Aorta (tissue), 5 donors: ENCODE data around the gene GPR151. TPM values are rescaled to one million over a fixed set of nuclear protein-coding genes. Genes with fewer than 3 reads are reported as not detected.

Source experiments
- ATAC-seq: fragments of 200-7000 bp; cut with Tn5 transposase; one replicate; pipeline ENCODE4 v1.9.1; 2022; ENCODE audit warnings: moderate library complexity; ENCODE audit not compliant: low FRiP score
- DNase-seq, 2 donors: peaks; one replicate each; pipeline ENCODE4 v3.0.0-alpha.2; 2020
- H3K27ac ChIP-seq, 2 donors: one replicate each; pipeline ENCODE4 v1.5.1; 2013; ENCODE audit warnings: low read length in 2 of 2, mild to moderate bottlenecking in 2 of 2, moderate library complexity in 2 of 2, control low read depth in 1 of 2, inconsistent platforms in 1 of 2, low read depth in 1 of 2
- H3K27me3 ChIP-seq, 2 donors: one replicate each; pipeline ENCODE4 v1.6.1; 2013; ENCODE audit warnings: control low read depth in 1 of 2, low read length in 1 of 2, mild to moderate bottlenecking in 1 of 2, moderate library complexity in 1 of 2; ENCODE audit not compliant: insufficient read depth in 2 of 2, control insufficient read depth in 1 of 2
- H3K36me3 ChIP-seq, 2 donors: one replicate each; pipeline ENCODE4 v1.6.1; 2013; ENCODE audit warnings: control low read depth in 1 of 2, low read length in 1 of 2, mild to moderate bottlenecking in 1 of 2; ENCODE audit not compliant: insufficient read depth in 2 of 2, control insufficient read depth in 1 of 2
- H3K4me1 ChIP-seq, 2 donors: one replicate each; pipeline ENCODE4 v1.6.1; 2013; ENCODE audit warnings: low read length in 2 of 2, control low read depth in 1 of 2, mild to moderate bottlenecking in 1 of 2, moderate library complexity in 1 of 2; ENCODE audit not compliant: insufficient read depth in 2 of 2, control insufficient read depth in 1 of 2
- H3K4me3 ChIP-seq, 2 donors: one replicate each; pipeline ENCODE4 v1.5.1; 2013; ENCODE audit warnings: low read length in 2 of 2, control low read depth in 1 of 2, mild to moderate bottlenecking in 1 of 2
- H3K9me3 ChIP-seq: one replicate; pipeline ENCODE4 v1.6.1; 2013; ENCODE audit warnings: mild to moderate bottlenecking, low read length; ENCODE audit not compliant: control insufficient read depth
- WGBS, 2 donors: extraction: QIAGEN DNeasy Blood & Tissue Kit; methylation state at CpG; one replicate each; pipeline ENCODE4 v1.1.7; 2013; 5-methylcytosine and 5-hydroxymethylcytosine counted together
- intact Hi-C, 2 donors: fragments of 100-400 bp; cut with DNase I; formaldehyde crosslinking; loops; one replicate each; pipeline versions ENCODE4 v1.14.2 to v1.15.0; 2022
- polyA plus RNA-seq, 2 donors: library from polyadenylated mRNA; stranded (reverse); fragments of 200-250 nt; gene quantifications; one replicate each; pipeline ENCODE4 v1.2.3, GENCODE V29; 2013
- total RNA-seq, 2 donors: library from RNA; stranded (reverse); fragmentation: NEBNext Ultra II Directional; extraction: Animal tissue kit (Norgen Biotek cat#: 25700); gene quantifications; one replicate each; pipeline ENCODE4 v1.2.1, GENCODE V29; 2021
- donor health status: healthy with polysubstance abuse.
- donor health status: Bipolar disorder and iron deficiency.
- donor health status: DM: no; HTN: no; CAD: no.
- donor health status: DM: no; HTN: no; CAD: no.
- donor health status: DM: yes; HTN: yes; CAD: no.

Gene GPR151
- total and polyA plus RNA-seq, 4 donors, result 0.10 TPM; not detected in 3

DNA sequence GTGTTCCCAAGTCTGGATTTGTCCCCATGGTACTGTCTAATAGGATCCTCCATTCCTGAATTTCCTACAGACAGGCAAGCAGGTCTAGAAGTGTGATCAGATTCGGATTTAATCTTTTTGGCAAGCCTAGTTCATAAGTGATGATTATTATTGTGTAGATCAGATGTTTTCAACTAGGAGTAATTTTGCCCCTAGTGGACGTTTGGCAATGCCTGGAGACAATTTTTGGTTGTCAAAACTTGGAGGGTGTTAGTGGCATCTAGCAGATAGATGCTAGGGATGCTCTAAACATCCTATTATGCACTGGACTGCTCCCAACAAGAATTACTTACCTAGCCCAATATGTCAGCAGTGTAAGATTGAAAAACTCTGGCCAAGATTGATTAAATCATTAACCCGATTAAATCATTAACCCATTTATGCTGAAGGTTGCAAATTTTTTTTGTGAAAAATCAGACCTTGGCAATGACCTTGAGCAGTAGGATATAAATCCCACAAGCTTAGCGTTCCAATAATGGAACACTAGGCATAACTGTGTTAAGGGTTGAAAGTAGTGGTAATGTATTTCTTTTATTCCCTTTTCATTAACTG is 40.7 kb downstream of the GPR151 start:
- Histone ChIP-seq H3K36me3 (peaks cover 7% of the 10 kb centered on the region in 2 donors), H3K4me3 (no peak overlapping the region), H3K4me1 (no peaks in the 10 kb centered on the region), H3K9me3 (no peaks in the 10 kb centered on the region), H3K27ac (no peak overlapping the region), H3K27me3 (no peaks in the 10 kb centered on the region)
- DNase-seq (no peak), ATAC-seq (no peak)
- intact Hi-C loops, result no loop called here
- WGBS, 2 donors, result 75 to 82% methylated on average over 4 of the region's 4 CpGs

- H3K4me3 ChIP-seq, result no peak overlapping the region
- ATAC-seq, result no peak
- no peaks in the 10 kb centered on the region for H3K4me1 ChIP-seq
- H3K9me3 ChIP-seq, result no peaks in the 10 kb centered on the region
- intact Hi-C loops, result no loop called here
- WGBS, 2 donors, result 96 to 98% methylated on average over 1 of the region's 1 CpG
- DNase-seq, result no peak
- H3K27me3 ChIP-seq, result no peaks in the 10 kb centered on the region
- peaks cover 7% of the 10 kb centered on the region in 2 donors for H3K36me3 ChIP-seq
- no peak overlapping the region for H3K27ac ChIP-seq
Observed at GRCh38 chr5:146474065-146474464, 41.9 kb downstream of the GPR151 start.

- H3K4me1 ChIP-seq, result no peaks in the 10 kb centered on the region
- H3K9me3 ChIP-seq, result no peaks in the 10 kb centered on the region
- H3K4me3 ChIP-seq, result no peak overlapping the region
- DNase-seq (no peak), ATAC-seq (no peak)
- WGBS, 2 donors, result 92 to 97% methylated on average over 1 of the region's 1 CpG
- no peak overlapping the region for H3K27ac ChIP-seq
- H3K36me3 ChIP-seq, result peaks cover 3 to 6% of the 10 kb centered on the region in 2 donors
- intact Hi-C loops, result no loop called here
- no peaks in the 10 kb centered on the region for H3K27me3 ChIP-seq
Observed at GRCh38 chr5:146467760-146468159, 48.2 kb downstream of the GPR151 start.

GRCh38 chr5:146466521-146467349 is 49.3 kb downstream of the GPR151 start:
- intact Hi-C loops, result no loop called here
- no peak overlapping the region for H3K4me3 ChIP-seq
- no peak for ATAC-seq
- no peak for DNase-seq
- H3K9me3 ChIP-seq, result no peaks in the 10 kb centered on the region
- H3K27me3 ChIP-seq, result no peaks in the 10 kb centered on the region
- H3K27ac ChIP-seq, result no peak overlapping the region
- WGBS, 2 donors, result 51 to 53% methylated on average over 3 of the region's 3 CpGs
- peaks cover 3 to 6% of the 10 kb centered on the region in 2 donors for H3K36me3 ChIP-seq
- no peaks in the 10 kb centered on the region for H3K4me1 ChIP-seq

GRCh38 chr5:146463446-146463845 is 52.5 kb downstream of the GPR151 start:
- 87% methylated on average over 6 of the region's 6 CpGs for WGBS, 2 donors
- no peak for ATAC-seq
- intact Hi-C loops, result no loop called here

More at GRCh38 chr5:146463446-146463845, 52.5 kb downstream of the GPR151 start:
- no peaks in the 10 kb centered on the region for H3K9me3 ChIP-seq
- no peaks in the 10 kb centered on the region for H3K27me3 ChIP-seq
- DNase-seq, result no peak
- no peak overlapping the region for H3K4me3 ChIP-seq
- H3K27ac ChIP-seq, result no peak overlapping the region
- peaks cover 2 to 7% of the 10 kb centered on the region in 2 donors for H3K36me3 ChIP-seq
- no peaks in the 10 kb centered on the region for H3K4me1 ChIP-seq

Other genes starting within 250 kb of the GPR151 start
- under 1 TPM; 0.15 to 0.16 TPM for gene POU4F3, start 177.4 kb downstream of the GPR151 start, total RNA-seq
- gene POU4F3, start 177.4 kb downstream of the GPR151 start, polyA plus RNA-seq, result under 1 TPM in 1 of 2 donors, not detected in 1; 0.64 TPM
- 10 to 100 TPM; 57.2 to 68.7 TPM for gene TCERG1, start 68.9 kb downstream of the GPR151 start, total RNA-seq
- 10 to 100 TPM; 11.1 to 29.7 TPM for gene TCERG1, start 68.9 kb downstream of the GPR151 start, polyA plus RNA-seq